ENCODE measurements around the gene CACNA1A. TPM values are rescaled to one million over a fixed set of nuclear protein-coding genes. Genes with fewer than 3 reads are reported as not detected.
"Not testable (repeated sequence)": the region's sequence is repeated elsewhere in the genome, so short reads cannot be mapped to it uniquely, and the experiment has no call there.

CACNA1A gene
- total RNA-seq, 1 donor: 0.54 TPM

- no peak for DNase-seq (ENCODE audit: low read depth in 2 of 3, low spot score in 2 of 3)
Observed at GRCh38 chr19:13209484-13210338, 296.6 kb downstream of the CACNA1A start.

- DNase-seq (ENCODE audit: low read depth in 2 of 3, low spot score in 2 of 3): no peak
Observed at GRCh38 chr19:13208672-13209483, 297.4 kb downstream of the CACNA1A start.

- DNase-seq (ENCODE audit: low read depth in 2 of 3, low spot score in 2 of 3): peak in 2 of 3 donors; percentile 78 to 93
Observed at GRCh38 chr19:13207846-13208671, 298.2 kb downstream of the CACNA1A start.

GRCh38 chr19:13207237-13207845 lies 298.9 kb downstream of the CACNA1A start:
- DNase-seq (ENCODE audit: low read depth in 2 of 3, low spot score in 2 of 3): no peak

- no peak for DNase-seq (ENCODE audit: low read depth in 2 of 3, low spot score in 2 of 3)
Observed at GRCh38 chr19:13206587-13206986, 299.7 kb downstream of the CACNA1A start.

GRCh38 chr19:13202112-13202511 lies 304.2 kb downstream of the CACNA1A start:
- not testable (repeated sequence) for DNase-seq (ENCODE audit: low read depth in 2 of 3, low spot score in 2 of 3)

- DNase-seq (ENCODE audit: low read depth in 2 of 3, low spot score in 2 of 3): no peak
Observed at GRCh38 chr19:13198634-13199033, 307.6 kb downstream of the CACNA1A start.

GRCh38 chr19:13195678-13196077 lies 310.6 kb downstream of the CACNA1A start:
- peak in 1 of 3 donors; percentile 27 for DNase-seq (ENCODE audit: low read depth in 2 of 3, low spot score in 2 of 3)

- no peak for DNase-seq (ENCODE audit: low read depth in 2 of 3, low spot score in 2 of 3)
Observed at GRCh38 chr19:13190781-13191540, 315.3 kb downstream of the CACNA1A start.

GRCh38 chr19:13189600-13189999 lies 316.7 kb downstream of the CACNA1A start:
- no peak for DNase-seq (ENCODE audit: low read depth in 2 of 3, low spot score in 2 of 3)

- DNase-seq (ENCODE audit: low read depth in 2 of 3, low spot score in 2 of 3): no peak
Observed at GRCh38 chr19:13187419-13187818, 318.9 kb downstream of the CACNA1A start.

GRCh38 chr19:13186688-13187087 lies 319.6 kb downstream of the CACNA1A start:
- DNase-seq (ENCODE audit: low read depth in 2 of 3, low spot score in 2 of 3): not testable (repeated sequence)

GRCh38 chr19:13185763-13186657 lies 320.3 kb downstream of the CACNA1A start:
- DNase-seq (ENCODE audit: low read depth in 2 of 3, low spot score in 2 of 3): not testable (repeated sequence)

- DNase-seq (ENCODE audit: low read depth in 2 of 3, low spot score in 2 of 3): not testable (repeated sequence)
Observed at GRCh38 chr19:13184926-13185325, 321.4 kb downstream of the CACNA1A start.

GRCh38 chr19:13181747-13182388 lies 324.4 kb downstream of the CACNA1A start:
- peak in 2 of 3 donors; percentile 63 to 77 for DNase-seq (ENCODE audit: low read depth in 2 of 3, low spot score in 2 of 3)

GRCh38 chr19:13178291-13178690 lies 328.0 kb downstream of the CACNA1A start:
- DNase-seq (ENCODE audit: low read depth in 2 of 3, low spot score in 2 of 3): not testable (repeated sequence)

GRCh38 chr19:13177584-13177983 lies 328.7 kb downstream of the CACNA1A start:
- not testable (repeated sequence) for DNase-seq (ENCODE audit: low read depth in 2 of 3, low spot score in 2 of 3)

- no peak for DNase-seq (ENCODE audit: low read depth in 2 of 3, low spot score in 2 of 3)
Observed at GRCh38 chr19:13176345-13176744, 329.9 kb downstream of the CACNA1A start.

All from hematopoietic multipotent progenitor cell (in vitro differentiated cells).